Stomach smooth muscle (tissue), 2 donors: ENCODE results near the gene CFAP74.

ENCODE experiments used
- H3K27ac ChIP-seq: one replicate; pipeline ENCODE4 v1.7.0; 2013; ENCODE audit warnings: mild to moderate bottlenecking, low read length, inconsistent platforms
- H3K27me3 ChIP-seq, 2 donors: one replicate each; pipeline ENCODE4 v1.7.0; 2013; ENCODE audit warnings: low read length in 2 of 2; ENCODE audit not compliant: insufficient read depth in 2 of 2, control insufficient read depth in 1 of 2
- H3K36me3 ChIP-seq, 2 donors: one replicate each; pipeline ENCODE4 v1.7.0; 2013; ENCODE audit warnings: low read length in 2 of 2; ENCODE audit not compliant: control insufficient read depth in 2 of 2, insufficient read depth in 2 of 2
- H3K4me1 ChIP-seq: one replicate; pipeline ENCODE4 v1.7.0; 2013; ENCODE audit warnings: low read length; ENCODE audit not compliant: control insufficient read depth, insufficient read depth
- H3K4me3 ChIP-seq, 2 donors: one replicate each; pipeline ENCODE4 v1.7.0; 2013; ENCODE audit warnings: low read length in 2 of 2
- H3K9ac ChIP-seq, 2 donors: one replicate each; pipeline ENCODE4 v1.7.0; 2013; ENCODE audit warnings: low read length in 2 of 2, mild to moderate bottlenecking in 1 of 2
- H3K9me3 ChIP-seq, 2 donors: one replicate each; pipeline ENCODE4 v1.7.0; 2013; ENCODE audit warnings: low read length in 2 of 2; ENCODE audit not compliant: control insufficient read depth in 2 of 2
- donor health status: healthy.
- donor health status: Pancreatic carcinoma.

The CFAP74 gene

GRCh38 chr1:2047749-2048729 is 44.5 kb upstream of the CFAP74 start:
- H3K27me3 ChIP-seq: peaks cover 39 to 61% of the 10 kb centered on the region in 2 donors
- no peaks in the 10 kb centered on the region for H3K9me3 ChIP-seq
- no peak overlapping the region for H3K4me3 ChIP-seq
- H3K36me3 ChIP-seq: no peaks in the 10 kb centered on the region
- H3K27ac ChIP-seq: no peak overlapping the region
- H3K4me1 ChIP-seq: peaks cover 12% of the 10 kb centered on the region
- H3K9ac ChIP-seq: no peak overlapping the region

GRCh38 chr1:2046953-2047748 is 43.6 kb upstream of the CFAP74 start:
- Histone ChIP-seq H3K36me3 (no peaks in the 10 kb centered on the region), H3K9ac (no peak overlapping the region), H3K27ac (no peak overlapping the region), H3K27me3 (peaks cover 39 to 61% of the 10 kb centered on the region in 2 donors), H3K9me3 (no peaks in the 10 kb centered on the region), H3K4me3 (no peak overlapping the region), H3K4me1 (peaks cover 12% of the 10 kb centered on the region)

GRCh38 chr1:2046174-2046917 is 42.8 kb upstream of the CFAP74 start:
- peaks cover 12% of the 10 kb centered on the region for H3K4me1 ChIP-seq
- no peak overlapping the region for H3K4me3 ChIP-seq
- H3K9ac ChIP-seq: no peak overlapping the region
- H3K27me3 ChIP-seq: peaks cover 35 to 53% of the 10 kb centered on the region in 2 donors
- no peak overlapping the region for H3K27ac ChIP-seq
- no peaks in the 10 kb centered on the region for H3K36me3 ChIP-seq
- H3K9me3 ChIP-seq: no peaks in the 10 kb centered on the region

- H3K27ac ChIP-seq: no peak overlapping the region
- peaks cover 36 to 46% of the 10 kb centered on the region in 2 donors for H3K27me3 ChIP-seq
- H3K4me3 ChIP-seq: no peak overlapping the region
- H3K9me3 ChIP-seq: no peaks in the 10 kb centered on the region
- peaks cover 12% of the 10 kb centered on the region for H3K4me1 ChIP-seq
- H3K9ac ChIP-seq: no peak overlapping the region
- no peaks in the 10 kb centered on the region for H3K36me3 ChIP-seq
Measured at GRCh38 chr1:2045468-2046173, 42.0 kb upstream of the CFAP74 start.

GRCh38 chr1:2044510-2045319 is 41.1 kb upstream of the CFAP74 start:
- no peak overlapping the region for H3K27ac ChIP-seq
- H3K36me3 ChIP-seq: no peaks in the 10 kb centered on the region
- H3K4me1 ChIP-seq: peaks cover 9% of the 10 kb centered on the region
- peaks cover 36 to 40% of the 10 kb centered on the region in 2 donors for H3K27me3 ChIP-seq
- no peaks in the 10 kb centered on the region for H3K9me3 ChIP-seq
- H3K4me3 ChIP-seq: peak overlapping the region in 1 of 2 donors; percentile 52
- no peak overlapping the region for H3K9ac ChIP-seq

GRCh38 chr1:2043886-2044285 is 40.3 kb upstream of the CFAP74 start:
- H3K4me1 ChIP-seq: peaks cover 9% of the 10 kb centered on the region
- H3K36me3 ChIP-seq: no peaks in the 10 kb centered on the region
- H3K9ac ChIP-seq: no peak overlapping the region
- H3K27ac ChIP-seq: no peak overlapping the region
- no peak overlapping the region for H3K4me3 ChIP-seq
- H3K9me3 ChIP-seq: no peaks in the 10 kb centered on the region
- H3K27me3 ChIP-seq: peaks cover 27 to 33% of the 10 kb centered on the region in 2 donors

- Histone ChIP-seq H3K27me3 (peaks cover 27% of the 10 kb centered on the region in 2 donors), H3K27ac (no peak overlapping the region), H3K9me3 (peaks cover 0 to 5% of the 10 kb centered on the region in 2 donors), H3K4me1 (peaks cover 9% of the 10 kb centered on the region), H3K9ac (no peak overlapping the region), H3K36me3 (no peaks in the 10 kb centered on the region), H3K4me3 (no peak overlapping the region)
Measured at GRCh38 chr1:2042830-2043773, 39.5 kb upstream of the CFAP74 start.

- Histone ChIP-seq H3K4me1 (peaks cover 9% of the 10 kb centered on the region), H3K9me3 (peaks cover 0 to 7% of the 10 kb centered on the region in 2 donors), H3K27me3 (peaks cover 16 to 18% of the 10 kb centered on the region in 2 donors), H3K27ac (no peak overlapping the region), H3K36me3 (no peaks in the 10 kb centered on the region), H3K9ac (no peak overlapping the region), H3K4me3 (no peak overlapping the region)
Measured at GRCh38 chr1:2041887-2042286, 38.3 kb upstream of the CFAP74 start.

- H3K9me3 ChIP-seq: peaks cover 0 to 7% of the 10 kb centered on the region in 2 donors
Measured at GRCh38 chr1:2041305-2041704, 37.7 kb upstream of the CFAP74 start.

More at GRCh38 chr1:2041305-2041704, 37.7 kb upstream of the CFAP74 start:
- H3K4me3 ChIP-seq: no peak overlapping the region
- no peak overlapping the region for H3K9ac ChIP-seq
- no peak overlapping the region for H3K27ac ChIP-seq
- H3K36me3 ChIP-seq: no peaks in the 10 kb centered on the region
- peaks cover 9% of the 10 kb centered on the region for H3K4me1 ChIP-seq
- peaks cover 12 to 14% of the 10 kb centered on the region in 2 donors for H3K27me3 ChIP-seq
